ENCODE data around the gene ENAH.

The ENAH gene

GRCh38 chr1:225674381-225674780 lies 21.5 kb upstream of the ENAH start:
- no peak overlapping the region for H3K4me2 ChIP-seq (ENCODE audit: low read length, poor library complexity, severe bottlenecking)
- no peaks in the 10 kb centered on the region for H3K79me1 ChIP-seq (replicated peaks; ENCODE audit: low read length, poor library complexity, severe bottlenecking)
- H2AK5ac ChIP-seq (ENCODE audit: low read length, severe bottlenecking) = no peak overlapping the region
- H3K4me3 ChIP-seq (ENCODE audit: insufficient read depth in 1 of 2, low read depth in 1 of 2, low read length in 2 of 2) = no peak overlapping the region
- peaks cover 5% of the 10 kb centered on the region for H3K4me1 ChIP-seq (ENCODE audit: control insufficient read depth, insufficient read depth, low read depth, low read length)
- H3K14ac ChIP-seq (ENCODE audit: low read length in 2 of 2) = no peak overlapping the region
- H4K91ac ChIP-seq (ENCODE audit: low read length) = no peak overlapping the region
- no peak overlapping the region for H2BK5ac ChIP-seq (ENCODE audit: low read depth, low read length, poor library complexity, severe bottlenecking)
- no peak overlapping the region for H2AFZ ChIP-seq (ENCODE audit: low read depth, low read length)
- no peak overlapping the region for H3K4ac ChIP-seq (ENCODE audit: low read depth in 1 of 2, low read length in 2 of 2)
- no peak overlapping the region for H2BK12ac ChIP-seq (ENCODE audit: low read length in 2 of 2)
- H3K27ac ChIP-seq (ENCODE audit: low read length, poor library complexity, severe bottlenecking) = no peak overlapping the region
- 95% methylated on average over 1 of the region's 2 CpGs for WGBS
- H3K18ac ChIP-seq (ENCODE audit: low read depth in 1 of 2, low read length in 2 of 2) = no peak overlapping the region
- no peak overlapping the region for H2BK120ac ChIP-seq (ENCODE audit: low read depth, low read length)
- H2BK15ac ChIP-seq (ENCODE audit: low read depth, poor library complexity, severe bottlenecking) = no peak overlapping the region
- no peak overlapping the region for H3K23ac ChIP-seq (ENCODE audit: low read length in 2 of 2)
- no peak for DNase-seq
- no peaks in the 10 kb centered on the region for H3K9me3 ChIP-seq (ENCODE audit: control insufficient read depth, low read length)
- no peak overlapping the region for H4K8ac ChIP-seq (ENCODE audit: low read length)
- H3K27me3 ChIP-seq (ENCODE audit: control insufficient read depth in 1 of 2, insufficient read depth in 1 of 2, low read length in 2 of 2) = peaks cover 0 to 5% of the 10 kb centered on the region in 2 experiments
- no peak overlapping the region for H3K9ac ChIP-seq (ENCODE audit: low read length)
- H3K36me3 ChIP-seq (ENCODE audit: control insufficient read depth in 1 of 2, insufficient read depth in 2 of 2, low read depth in 1 of 2, low read length in 2 of 2) = no peaks in the 10 kb centered on the region

- no peak overlapping the region for H3K9ac ChIP-seq (ENCODE audit: low read length)
- no peak overlapping the region for H2AK5ac ChIP-seq (ENCODE audit: low read length, severe bottlenecking)
- H3K4me2 ChIP-seq (ENCODE audit: low read length, poor library complexity, severe bottlenecking) = no peak overlapping the region
- no peak overlapping the region for H2BK5ac ChIP-seq (ENCODE audit: low read depth, low read length, poor library complexity, severe bottlenecking)
- H3K23ac ChIP-seq (ENCODE audit: low read length in 2 of 2) = no peak overlapping the region
- no peak overlapping the region for H2AFZ ChIP-seq (ENCODE audit: low read depth, low read length)
- no peak overlapping the region for H2BK120ac ChIP-seq (ENCODE audit: low read depth, low read length)
- H3K36me3 ChIP-seq (ENCODE audit: control insufficient read depth in 1 of 2, insufficient read depth in 2 of 2, low read depth in 1 of 2, low read length in 2 of 2) = no peaks in the 10 kb centered on the region
- no peak overlapping the region for H3K4me3 ChIP-seq (ENCODE audit: insufficient read depth in 1 of 2, low read depth in 1 of 2, low read length in 2 of 2)
- no peak overlapping the region for H4K8ac ChIP-seq (ENCODE audit: low read length)
- no peaks in the 10 kb centered on the region for H3K27me3 ChIP-seq (ENCODE audit: control insufficient read depth in 1 of 2, insufficient read depth in 1 of 2, low read length in 2 of 2)
- H4K91ac ChIP-seq (ENCODE audit: low read length) = no peak overlapping the region
- H3K4ac ChIP-seq (ENCODE audit: low read depth in 1 of 2, low read length in 2 of 2) = no peak overlapping the region
- H2BK12ac ChIP-seq (ENCODE audit: low read length in 2 of 2) = no peak overlapping the region
- H3K4me1 ChIP-seq (ENCODE audit: control insufficient read depth, insufficient read depth, low read depth, low read length) = no peaks in the 10 kb centered on the region
- 85% methylated on average over 4 of the region's 4 CpGs for WGBS
- no peak for DNase-seq
- H3K14ac ChIP-seq (ENCODE audit: low read length in 2 of 2) = no peak overlapping the region
- no peak overlapping the region for H3K18ac ChIP-seq (ENCODE audit: low read depth in 1 of 2, low read length in 2 of 2)
- H3K79me1 ChIP-seq (replicated peaks; ENCODE audit: low read length, poor library complexity, severe bottlenecking) = no peaks in the 10 kb centered on the region
- no peaks in the 10 kb centered on the region for H3K9me3 ChIP-seq (ENCODE audit: control insufficient read depth, low read length)
- H2BK15ac ChIP-seq (ENCODE audit: low read depth, poor library complexity, severe bottlenecking) = no peak overlapping the region
- no peak overlapping the region for H3K27ac ChIP-seq (ENCODE audit: low read length, poor library complexity, severe bottlenecking)
These were observed 18.1 kb upstream of the ENAH start for GRCh38 chr1:225670806-225671733.

DNA sequence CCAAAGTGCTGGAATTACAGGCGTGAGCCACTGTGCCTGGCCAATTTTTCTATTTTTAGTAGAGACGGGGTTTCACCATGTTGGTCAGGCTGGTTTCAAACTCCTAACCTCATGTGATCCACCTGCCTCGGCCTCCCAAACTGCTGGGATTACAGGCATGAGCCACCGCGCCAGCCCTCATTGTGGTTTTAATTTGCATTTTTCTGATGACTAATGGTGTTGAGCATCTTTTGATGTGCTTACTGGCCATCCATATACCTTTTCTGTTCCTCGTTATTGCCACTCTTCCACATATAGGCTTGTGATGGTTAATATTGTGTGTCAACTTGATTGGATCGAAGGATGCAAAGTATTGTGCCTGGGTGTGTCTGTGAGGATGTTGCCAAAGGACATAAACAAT lies 17.4 kb upstream of the ENAH start:
- Histone ChIP-seq H3K14ac (ENCODE audit: low read length in 2 of 2) (no peak overlapping the region), H2AK5ac (ENCODE audit: low read length, severe bottlenecking) (no peak overlapping the region), H3K79me1 (replicated peaks; ENCODE audit: low read length, poor library complexity, severe bottlenecking) (no peaks in the 10 kb centered on the region), H2BK12ac (ENCODE audit: low read length in 2 of 2) (no peak overlapping the region), H2BK15ac (ENCODE audit: low read depth, poor library complexity, severe bottlenecking) (no peak overlapping the region), H3K36me3 (ENCODE audit: control insufficient read depth in 1 of 2, insufficient read depth in 2 of 2, low read depth in 1 of 2, low read length in 2 of 2) (no peaks in the 10 kb centered on the region), H3K4me1 (ENCODE audit: control insufficient read depth, insufficient read depth, low read depth, low read length) (no peaks in the 10 kb centered on the region), H2BK120ac (ENCODE audit: low read depth, low read length) (no peak overlapping the region), H3K23ac (ENCODE audit: low read length in 2 of 2) (no peak overlapping the region), H3K9me3 (ENCODE audit: control insufficient read depth, low read length) (no peaks in the 10 kb centered on the region), H3K27me3 (ENCODE audit: control insufficient read depth in 1 of 2, insufficient read depth in 1 of 2, low read length in 2 of 2) (no peaks in the 10 kb centered on the region), H3K4me3 (ENCODE audit: insufficient read depth in 1 of 2, low read depth in 1 of 2, low read length in 2 of 2) (no peak overlapping the region), H3K4ac (ENCODE audit: low read depth in 1 of 2, low read length in 2 of 2) (no peak overlapping the region), H3K18ac (ENCODE audit: low read depth in 1 of 2, low read length in 2 of 2) (no peak overlapping the region), H3K4me2 (ENCODE audit: low read length, poor library complexity, severe bottlenecking) (no peak overlapping the region), H2AFZ (ENCODE audit: low read depth, low read length) (no peak overlapping the region), H2BK5ac (ENCODE audit: low read depth, low read length, poor library complexity, severe bottlenecking) (no peak overlapping the region), H3K27ac (ENCODE audit: low read length, poor library complexity, severe bottlenecking) (no peak overlapping the region), H4K91ac (ENCODE audit: low read length) (no peak overlapping the region), H4K8ac (ENCODE audit: low read length) (no peak overlapping the region), H3K9ac (ENCODE audit: low read length) (no peak overlapping the region)
- no peak for DNase-seq
- WGBS = 95% methylated on average over 7 of the region's 7 CpGs

DNA sequence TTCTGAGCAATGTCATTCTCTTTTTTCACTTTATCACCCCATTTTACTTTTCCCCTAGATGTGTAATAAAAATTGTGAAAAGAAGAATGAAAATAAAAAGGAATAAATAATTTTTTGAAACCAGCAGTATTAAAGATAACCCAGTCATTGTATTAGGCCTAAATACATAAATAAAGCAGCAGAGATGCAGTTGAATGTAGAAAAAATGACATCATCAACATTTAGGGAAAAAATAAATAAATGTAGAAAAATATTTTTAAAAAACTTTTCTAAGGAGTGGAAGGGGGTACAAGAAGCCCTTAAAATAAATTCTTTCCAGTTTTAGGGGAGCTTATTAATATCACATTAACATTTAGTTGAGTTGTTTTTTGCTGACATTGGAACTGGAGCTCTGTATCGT lies 15.3 kb upstream of the ENAH start:
- no CpG with 5 or more reads among the region's 1 CpG for WGBS
- Histone ChIP-seq H3K4me1 (ENCODE audit: control insufficient read depth, insufficient read depth, low read depth, low read length) (no peaks in the 10 kb centered on the region), H2BK12ac (ENCODE audit: low read length in 2 of 2) (no peak overlapping the region), H3K36me3 (ENCODE audit: control insufficient read depth in 1 of 2, insufficient read depth in 2 of 2, low read depth in 1 of 2, low read length in 2 of 2) (no peaks in the 10 kb centered on the region), H2AFZ (ENCODE audit: low read depth, low read length) (no peak overlapping the region), H3K4me3 (ENCODE audit: insufficient read depth in 1 of 2, low read depth in 1 of 2, low read length in 2 of 2) (no peak overlapping the region), H3K9me3 (ENCODE audit: control insufficient read depth, low read length) (no peaks in the 10 kb centered on the region), H3K79me1 (replicated peaks; ENCODE audit: low read length, poor library complexity, severe bottlenecking) (no peaks in the 10 kb centered on the region), H2BK120ac (ENCODE audit: low read depth, low read length) (no peak overlapping the region), H3K4ac (ENCODE audit: low read depth in 1 of 2, low read length in 2 of 2) (no peak overlapping the region), H3K4me2 (ENCODE audit: low read length, poor library complexity, severe bottlenecking) (no peak overlapping the region), H4K8ac (ENCODE audit: low read length) (no peak overlapping the region), H3K23ac (ENCODE audit: low read length in 2 of 2) (no peak overlapping the region), H2BK5ac (ENCODE audit: low read depth, low read length, poor library complexity, severe bottlenecking) (no peak overlapping the region), H3K18ac (ENCODE audit: low read depth in 1 of 2, low read length in 2 of 2) (no peak overlapping the region), H3K27ac (ENCODE audit: low read length, poor library complexity, severe bottlenecking) (no peak overlapping the region), H2BK15ac (ENCODE audit: low read depth, poor library complexity, severe bottlenecking) (no peak overlapping the region), H3K9ac (ENCODE audit: low read length) (no peak overlapping the region), H3K27me3 (ENCODE audit: control insufficient read depth in 1 of 2, insufficient read depth in 1 of 2, low read length in 2 of 2) (no peaks in the 10 kb centered on the region), H4K91ac (ENCODE audit: low read length) (no peak overlapping the region), H3K14ac (ENCODE audit: low read length in 2 of 2) (no peak overlapping the region), H2AK5ac (ENCODE audit: low read length, severe bottlenecking) (no peak overlapping the region)
- no peak for DNase-seq

Measured in mesenchymal stem cell (in vitro differentiated cells and primary cell).